Panc1 (cell line): ENCODE data around the gene MLYCD.

Source experiments
- CTCF ChIP-seq: fragments of 450-650 bp; IDR thresholded peaks from 2 replicates; pipeline ENCODE4 v1.5.1; 2017; ENCODE audit warnings: mild to moderate bottlenecking
- POLR2AphosphoS5 ChIP-seq: IDR thresholded peaks from 2 replicates; pipeline ENCODE4 v1.6.1; 2012; ENCODE audit warnings: mild to moderate bottlenecking, low read depth, low read length, moderate library complexity

GRCh38 chr16:83851473-83851872, 47.4 kb upstream of the MLYCD start:
- no peak for TF ChIP-seq CTCF
- no peak for TF ChIP-seq POLR2AphosphoS5
